ENCODE data around the gene SPEM3. TPM values are rescaled to one million over a fixed set of nuclear protein-coding genes. Genes with fewer than 3 reads are reported as not detected.

Gene SPEM3
- total RNA-seq, 2 donors from 2014 or later = not detected

DNA sequence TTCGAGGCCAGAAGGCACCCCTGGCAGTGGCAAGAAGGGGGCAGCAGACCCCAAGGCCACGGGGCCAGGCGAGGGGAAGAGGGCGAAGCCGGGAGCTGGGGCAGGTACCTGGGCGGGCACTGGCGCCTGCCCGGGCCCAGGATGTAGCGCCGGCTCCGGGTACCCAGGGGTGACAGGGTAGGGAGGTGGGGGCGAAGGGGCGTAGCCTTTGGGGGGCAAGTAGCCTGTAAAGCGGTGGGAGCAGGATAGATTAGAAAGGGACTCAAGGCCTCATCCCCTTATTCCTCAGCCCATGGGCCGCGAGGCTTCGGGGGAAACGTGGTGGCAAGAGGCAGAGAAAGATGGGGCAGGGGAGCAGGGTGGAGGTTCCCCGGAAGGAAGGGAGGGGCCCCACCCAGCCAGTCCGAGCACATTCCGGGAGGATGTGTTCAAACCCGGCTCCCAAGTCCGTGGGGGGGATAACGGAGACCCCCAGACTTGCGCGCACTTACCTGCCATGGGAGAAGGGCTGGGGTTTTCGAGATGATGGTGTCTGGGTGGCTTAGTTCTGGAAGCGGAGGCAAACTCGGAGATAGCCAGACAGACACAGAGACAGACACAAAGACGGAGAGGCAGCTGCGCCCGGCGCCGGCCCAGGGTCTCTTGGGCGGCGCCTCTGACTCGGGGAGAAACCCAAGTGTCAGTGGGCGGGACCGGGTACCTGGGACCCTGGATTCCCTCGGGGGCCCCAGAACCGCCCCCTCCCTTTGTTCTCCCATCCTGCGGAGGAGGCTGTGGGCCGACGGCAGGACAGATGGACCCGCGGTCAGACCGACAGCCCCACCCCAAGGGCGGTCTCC lies 34.8 kb upstream of the SPEM3 start:
- peak overlapping the region; percentile 59 for H3K4me3 Mint-ChIP-seq
- H3K9ac ChIP-seq (ENCODE audit: extremely low read depth, low read length, poor library complexity, severe bottlenecking) = peak overlapping the region; percentile 50

DNA sequence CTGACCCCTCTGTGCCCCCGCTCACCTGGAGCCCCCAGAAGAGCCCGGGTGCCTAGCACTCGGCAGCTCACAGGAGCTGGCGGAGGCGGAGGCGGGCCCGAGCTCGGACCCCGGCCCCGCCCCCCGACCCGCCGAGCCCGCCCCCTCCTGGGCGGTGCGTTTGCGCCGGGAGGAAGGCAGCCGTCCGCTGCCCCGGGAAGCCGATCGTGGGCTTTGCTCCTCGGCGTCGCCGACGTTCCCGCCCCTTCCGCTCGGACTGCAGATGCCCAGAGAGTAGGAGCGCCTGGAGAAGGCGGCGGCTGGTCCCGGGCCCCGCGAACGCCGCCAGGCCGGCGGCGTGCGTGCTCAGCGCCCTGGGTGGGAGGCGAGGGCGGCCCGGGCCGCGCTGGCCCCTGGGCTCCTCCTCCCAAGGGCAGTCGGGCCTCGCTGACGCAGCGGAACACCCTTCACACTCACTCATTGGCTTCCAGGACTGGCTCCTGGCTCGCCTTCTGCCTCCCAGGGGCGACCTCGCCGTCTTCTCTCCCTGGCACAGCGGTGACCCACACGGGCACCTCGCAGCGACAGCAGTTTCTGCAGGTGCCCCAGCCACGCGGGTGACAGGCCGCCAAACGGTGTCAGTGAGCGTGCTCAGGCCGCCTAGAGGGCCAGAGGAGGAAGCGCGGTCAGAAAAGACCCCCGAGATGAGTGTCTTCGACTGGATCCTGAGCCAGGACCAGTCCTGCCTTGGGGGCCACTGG lies 34.0 kb upstream of the SPEM3 start, which contains the start of gene PLSCR3:
PLSCR3 (minus strand) TSS at position 74 of the 740 bp plus-strand sequence. CDS start 415 bp downstream, outside the sequence.
- Mint-ChIP-seq H3K4me3 (peak within 1 kb of the TSS; percentile 59), H3K36me3 (ENCODE audit: low read depth) (peaks cover 6% of the 10 kb centered on the region), H3K4me1 (peaks cover 4% of the 10 kb centered on the region), H3K9me3 (no peaks in the 10 kb centered on the region), H3K27me3 (ENCODE audit: insufficient read depth) (peaks cover 12% of the 10 kb centered on the region), H3K27ac (peak within 1 kb of the TSS; percentile 61)
- DNase-seq = peak; percentile 97
- TF ChIP-seq, protein P1, sequence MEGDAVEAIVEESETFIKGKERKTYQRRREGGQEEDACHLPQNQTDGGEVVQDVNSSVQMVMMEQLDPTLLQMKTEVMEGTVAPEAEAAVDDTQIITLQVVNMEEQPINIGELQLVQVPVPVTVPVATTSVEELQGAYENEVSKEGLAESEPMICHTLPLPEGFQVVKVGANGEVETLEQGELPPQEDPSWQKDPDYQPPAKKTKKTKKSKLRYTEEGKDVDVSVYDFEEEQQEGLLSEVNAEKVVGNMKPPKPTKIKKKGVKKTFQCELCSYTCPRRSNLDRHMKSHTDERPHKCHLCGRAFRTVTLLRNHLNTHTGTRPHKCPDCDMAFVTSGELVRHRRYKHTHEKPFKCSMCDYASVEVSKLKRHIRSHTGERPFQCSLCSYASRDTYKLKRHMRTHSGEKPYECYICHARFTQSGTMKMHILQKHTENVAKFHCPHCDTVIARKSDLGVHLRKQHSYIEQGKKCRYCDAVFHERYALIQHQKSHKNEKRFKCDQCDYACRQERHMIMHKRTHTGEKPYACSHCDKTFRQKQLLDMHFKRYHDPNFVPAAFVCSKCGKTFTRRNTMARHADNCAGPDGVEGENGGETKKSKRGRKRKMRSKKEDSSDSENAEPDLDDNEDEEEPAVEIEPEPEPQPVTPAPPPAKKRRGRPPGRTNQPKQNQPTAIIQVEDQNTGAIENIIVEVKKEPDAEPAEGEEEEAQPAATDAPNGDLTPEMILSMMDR (conservative IDR thresholded peaks at IDR 0.05) = peak; percentile 78
- H3K4me3 ChIP-seq (ENCODE audit: low read length) = peak within 1 kb of the TSS; percentile 85
- peak within 1 kb of the TSS; percentile 79 for H3K27ac ChIP-seq (ENCODE audit: low read depth, low read length)
- H3K36me3 ChIP-seq (ENCODE audit: control insufficient read depth, insufficient read depth, low read length) = peaks cover 21% of the 10 kb centered on the region
- H3K27me3 ChIP-seq (ENCODE audit: control insufficient read depth, insufficient read depth, low read length, poor library complexity, severe bottlenecking) = no peaks in the 10 kb centered on the region
- 0 to 1% methylated on average over 34 to 71 of the region's 71 CpGs for whole genome bisulfite sequencing, 2 experiments (ENCODE audit: insufficient coverage in 1 of 2, insufficient read length in 1 of 2)
- H3K9me3 ChIP-seq (ENCODE audit: control insufficient read depth, low read length) = no peaks in the 10 kb centered on the region
- H3K4me1 ChIP-seq (ENCODE audit: control insufficient read depth, insufficient read depth, low read length) = peaks cover 3% of the 10 kb centered on the region
- H3K9ac ChIP-seq (ENCODE audit: extremely low read depth, low read length, poor library complexity, severe bottlenecking) = peak within 1 kb of the TSS; percentile 50

More for the DNA sequence above, 34.8 kb upstream of the SPEM3 start:
- peaks cover 12% of the 10 kb centered on the region for H3K27me3 Mint-ChIP-seq (ENCODE audit: insufficient read depth)
- no peaks in the 10 kb centered on the region for H3K27me3 ChIP-seq (ENCODE audit: control insufficient read depth, insufficient read depth, low read length, poor library complexity, severe bottlenecking)
- H3K4me1 ChIP-seq (ENCODE audit: control insufficient read depth, insufficient read depth, low read length) = peaks cover 3% of the 10 kb centered on the region
- WGBS, 2 experiments (ENCODE audit: insufficient coverage in 1 of 2, insufficient read length in 1 of 2) = 19 to 21% methylated on average over 20 to 48 of the region's 48 CpGs
- peak overlapping the region; percentile 79 for H3K27ac ChIP-seq (ENCODE audit: low read depth, low read length)
- H3K9me3 Mint-ChIP-seq = no peaks in the 10 kb centered on the region
- H3K36me3 ChIP-seq (ENCODE audit: control insufficient read depth, insufficient read depth, low read length) = peaks cover 27% of the 10 kb centered on the region
- H3K4me3 ChIP-seq (ENCODE audit: low read length) = peak overlapping the region; percentile 85
- TF ChIP-seq, protein P1 (conservative IDR thresholded peaks at IDR 0.05) = peak; percentile 63
- H3K4me1 Mint-ChIP-seq = peaks cover 4% of the 10 kb centered on the region
- H3K27ac Mint-ChIP-seq = peak overlapping the region; percentile 61
- DNase-seq = peak; percentile 90
- no peaks in the 10 kb centered on the region for H3K9me3 ChIP-seq (ENCODE audit: control insufficient read depth, low read length)
- peaks cover 14% of the 10 kb centered on the region for H3K36me3 Mint-ChIP-seq (ENCODE audit: low read depth)

DNA sequence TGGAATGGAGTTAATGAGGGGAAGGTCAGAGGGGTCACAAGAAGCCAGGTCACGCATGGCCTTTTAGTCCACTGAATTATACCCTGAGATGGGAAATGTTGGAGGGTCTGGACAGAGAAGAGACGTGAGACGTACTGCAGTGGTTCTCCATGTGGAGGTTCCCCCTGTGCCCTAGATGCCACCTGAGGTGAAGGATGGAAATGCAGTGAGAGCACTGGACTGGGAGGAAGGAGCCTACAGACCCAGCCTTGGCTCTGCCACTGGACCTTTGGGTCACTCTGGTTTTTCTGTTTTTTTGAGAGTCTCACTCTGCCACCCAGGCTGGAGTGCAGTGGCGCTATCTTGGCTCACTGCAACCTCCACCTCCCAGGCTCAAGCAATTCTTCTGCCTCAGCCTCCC lies 32.5 kb upstream of the SPEM3 start:
- Mint-ChIP-seq H3K9me3 (no peaks in the 10 kb centered on the region), H3K27ac (no peak overlapping the region), H3K4me3 (no peak overlapping the region), H3K27me3 (ENCODE audit: insufficient read depth) (peaks cover 12% of the 10 kb centered on the region), H3K36me3 (ENCODE audit: low read depth) (peaks cover 5% of the 10 kb centered on the region), H3K4me1 (peaks cover 4% of the 10 kb centered on the region)
- Histone ChIP-seq H3K4me3 (ENCODE audit: low read length) (no peak overlapping the region), H3K27ac (ENCODE audit: low read depth, low read length) (no peak overlapping the region), H3K36me3 (ENCODE audit: control insufficient read depth, insufficient read depth, low read length) (peaks cover 12% of the 10 kb centered on the region), H3K9ac (ENCODE audit: extremely low read depth, low read length, poor library complexity, severe bottlenecking) (no peak overlapping the region), H3K4me1 (ENCODE audit: control insufficient read depth, insufficient read depth, low read length) (peaks cover 3% of the 10 kb centered on the region), H3K27me3 (ENCODE audit: control insufficient read depth, insufficient read depth, low read length, poor library complexity, severe bottlenecking) (no peaks in the 10 kb centered on the region), H3K9me3 (ENCODE audit: control insufficient read depth, low read length) (no peaks in the 10 kb centered on the region)
- peak; percentile 46 for DNase-seq
- WGBS, 2 experiments (ENCODE audit: insufficient coverage in 1 of 2, insufficient read length in 1 of 2) = 90 to 94% methylated on average over 3 to 4 of the region's 4 CpGs
- TF ChIP-seq, protein P1 (conservative IDR thresholded peaks at IDR 0.05) = no peak

Measured in endodermal cell (in vitro differentiated cells).